Measurements from ENCODE around the gene FLT3.

Gene FLT3

DNA sequence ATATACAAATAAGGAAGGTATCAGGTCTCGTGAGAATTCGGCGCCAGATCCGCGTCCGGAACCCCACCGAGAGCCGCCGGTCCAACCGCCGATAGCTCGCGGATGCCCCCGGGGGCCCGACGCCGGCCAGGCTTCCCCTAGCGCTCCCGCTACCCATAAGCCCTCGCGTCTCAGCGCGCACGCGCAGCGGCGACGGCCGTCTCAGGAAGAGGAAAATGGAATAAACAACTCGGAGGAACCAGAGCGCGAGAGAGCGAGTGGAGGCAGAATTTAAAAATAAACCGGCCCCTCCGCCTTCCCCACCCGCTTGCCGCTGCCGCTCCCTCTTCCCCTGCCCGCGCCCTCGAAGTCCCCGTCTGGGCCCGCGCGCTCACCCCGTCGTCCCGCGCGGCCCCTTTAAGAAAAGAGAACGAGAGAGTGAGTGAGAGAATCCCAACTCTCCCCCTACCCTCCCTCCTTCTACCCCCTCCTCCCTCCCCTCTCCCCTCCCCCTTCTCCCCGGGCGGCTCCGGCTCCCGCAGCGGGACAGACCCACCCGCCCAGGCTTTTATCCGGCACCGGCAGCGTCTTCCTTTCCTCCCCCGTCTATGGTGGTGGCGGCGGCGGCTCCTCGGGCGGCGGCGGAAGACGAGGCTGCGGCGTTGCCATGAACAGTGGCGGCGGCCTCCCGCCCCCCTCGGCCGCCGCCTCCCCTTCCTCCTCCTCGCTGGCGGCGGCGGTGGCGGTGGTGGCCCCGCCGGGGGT, 37.8 kb upstream of the FLT3 start, which contains the start of gene PAN3 (continued):
- TF ChIP-seq, protein P1, sequence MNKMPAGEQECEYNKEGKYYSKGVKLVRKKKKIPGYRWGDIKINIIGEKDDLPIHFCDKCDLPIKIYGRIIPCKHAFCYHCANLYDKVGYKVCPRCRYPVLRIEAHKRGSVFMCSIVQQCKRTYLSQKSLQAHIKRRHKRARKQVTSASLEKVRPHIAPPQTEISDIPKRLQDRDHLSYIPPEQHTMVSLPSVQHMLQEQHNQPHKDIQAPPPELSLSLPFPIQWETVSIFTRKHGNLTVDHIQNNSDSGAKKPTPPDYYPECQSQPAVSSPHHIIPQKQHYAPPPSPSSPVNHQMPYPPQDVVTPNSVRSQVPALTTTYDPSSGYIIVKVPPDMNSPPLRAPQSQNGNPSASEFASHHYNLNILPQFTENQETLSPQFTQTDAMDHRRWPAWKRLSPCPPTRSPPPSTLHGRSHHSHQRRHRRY (tag by site-specific recombination; IDR thresholded peaks at IDR 0.05), result no peak
- TF ChIP-seq ZNF664 (tag by site-specific recombination; IDR thresholded peaks at IDR 0.05) (no peak), PRDM1 (tag by site-specific recombination; IDR thresholded peaks at IDR 0.05) (peak; percentile 56; the same call in 1 of the 2 replicates), ZNF114 (tag by site-specific recombination; IDR thresholded peaks at IDR 0.05) (no peak), ZXDB (tag by site-specific recombination; IDR thresholded peaks at IDR 0.05) (0 out of 2 replicates have a peak, but pooled peaks have one; percentile 31), ZNF596 (tag by site-specific recombination; IDR thresholded peaks at IDR 0.05) (peak; percentile 93), KLF16 (tag by site-specific recombination; IDR thresholded peaks at IDR 0.05) (0 out of 2 replicates have a peak, but pooled peaks have one; percentile 28), BCL11B (tag by site-specific recombination; IDR thresholded peaks at IDR 0.05; ENCODE audit: low read depth) (no peak), ZNF112 (tag by site-specific recombination; IDR thresholded peaks at IDR 0.05) (no peak), ZNF24 (tag by site-specific recombination; IDR thresholded peaks at IDR 0.05) (no peak), HOXA7 (CRISPR knock-in tag; IDR thresholded peaks at IDR 0.05; ENCODE audit: borderline replicate concordance) (no peak), ZNF175 (tag by site-specific recombination; IDR thresholded peaks at IDR 0.05) (no peak), KLF10 (tag by site-specific recombination; IDR thresholded peaks at IDR 0.05) (no peak), ZFHX2 (tag by site-specific recombination; conservative IDR thresholded peaks at IDR 0.05) (no peak), IKZF3 (tag by site-specific recombination; IDR thresholded peaks at IDR 0.05) (no peak)
- TF ChIP-seq, protein P2, sequence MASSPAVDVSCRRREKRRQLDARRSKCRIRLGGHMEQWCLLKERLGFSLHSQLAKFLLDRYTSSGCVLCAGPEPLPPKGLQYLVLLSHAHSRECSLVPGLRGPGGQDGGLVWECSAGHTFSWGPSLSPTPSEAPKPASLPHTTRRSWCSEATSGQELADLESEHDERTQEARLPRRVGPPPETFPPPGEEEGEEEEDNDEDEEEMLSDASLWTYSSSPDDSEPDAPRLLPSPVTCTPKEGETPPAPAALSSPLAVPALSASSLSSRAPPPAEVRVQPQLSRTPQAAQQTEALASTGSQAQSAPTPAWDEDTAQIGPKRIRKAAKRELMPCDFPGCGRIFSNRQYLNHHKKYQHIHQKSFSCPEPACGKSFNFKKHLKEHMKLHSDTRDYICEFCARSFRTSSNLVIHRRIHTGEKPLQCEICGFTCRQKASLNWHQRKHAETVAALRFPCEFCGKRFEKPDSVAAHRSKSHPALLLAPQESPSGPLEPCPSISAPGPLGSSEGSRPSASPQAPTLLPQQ (tag by site-specific recombination; IDR thresholded peaks at IDR 0.05), result peak; percentile 95
- TF ChIP-seq, protein P3, sequence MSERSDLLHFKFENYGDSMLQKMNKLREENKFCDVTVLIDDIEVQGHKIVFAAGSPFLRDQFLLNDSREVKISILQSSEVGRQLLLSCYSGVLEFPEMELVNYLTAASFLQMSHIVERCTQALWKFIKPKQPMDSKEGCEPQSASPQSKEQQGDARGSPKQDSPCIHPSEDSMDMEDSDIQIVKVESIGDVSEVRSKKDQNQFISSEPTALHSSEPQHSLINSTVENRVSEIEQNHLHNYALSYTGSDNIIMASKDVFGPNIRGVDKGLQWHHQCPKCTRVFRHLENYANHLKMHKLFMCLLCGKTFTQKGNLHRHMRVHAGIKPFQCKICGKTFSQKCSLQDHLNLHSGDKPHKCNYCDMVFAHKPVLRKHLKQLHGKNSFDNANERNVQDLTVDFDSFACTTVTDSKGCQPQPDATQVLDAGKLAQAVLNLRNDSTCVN (tag by site-specific recombination; optimal IDR thresholded peaks at IDR 0.05), result peak; percentile 88
- TF ChIP-seq, protein P4, sequence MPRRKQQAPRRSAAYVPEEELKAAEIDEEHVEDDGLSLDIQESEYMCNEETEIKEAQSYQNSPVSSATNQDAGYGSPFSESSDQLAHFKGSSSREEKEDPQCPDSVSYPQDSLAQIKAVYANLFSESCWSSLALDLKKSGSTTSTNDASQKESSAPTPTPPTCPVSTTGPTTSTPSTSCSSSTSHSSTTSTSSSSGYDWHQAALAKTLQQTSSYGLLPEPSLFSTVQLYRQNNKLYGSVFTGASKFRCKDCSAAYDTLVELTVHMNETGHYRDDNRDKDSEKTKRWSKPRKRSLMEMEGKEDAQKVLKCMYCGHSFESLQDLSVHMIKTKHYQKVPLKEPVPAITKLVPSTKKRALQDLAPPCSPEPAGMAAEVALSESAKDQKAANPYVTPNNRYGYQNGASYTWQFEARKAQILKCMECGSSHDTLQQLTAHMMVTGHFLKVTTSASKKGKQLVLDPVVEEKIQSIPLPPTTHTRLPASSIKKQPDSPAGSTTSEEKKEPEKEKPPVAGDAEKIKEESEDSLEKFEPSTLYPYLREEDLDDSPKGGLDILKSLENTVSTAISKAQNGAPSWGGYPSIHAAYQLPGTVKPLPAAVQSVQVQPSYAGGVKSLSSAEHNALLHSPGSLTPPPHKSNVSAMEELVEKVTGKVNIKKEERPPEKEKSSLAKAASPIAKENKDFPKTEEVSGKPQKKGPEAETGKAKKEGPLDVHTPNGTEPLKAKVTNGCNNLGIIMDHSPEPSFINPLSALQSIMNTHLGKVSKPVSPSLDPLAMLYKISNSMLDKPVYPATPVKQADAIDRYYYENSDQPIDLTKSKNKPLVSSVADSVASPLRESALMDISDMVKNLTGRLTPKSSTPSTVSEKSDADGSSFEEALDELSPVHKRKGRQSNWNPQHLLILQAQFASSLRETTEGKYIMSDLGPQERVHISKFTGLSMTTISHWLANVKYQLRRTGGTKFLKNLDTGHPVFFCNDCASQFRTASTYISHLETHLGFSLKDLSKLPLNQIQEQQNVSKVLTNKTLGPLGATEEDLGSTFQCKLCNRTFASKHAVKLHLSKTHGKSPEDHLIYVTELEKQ (tag by site-specific recombination; IDR thresholded peaks at IDR 0.05; ENCODE audit: borderline replicate concordance), result no peak
- TF ChIP-seq, protein P5, sequence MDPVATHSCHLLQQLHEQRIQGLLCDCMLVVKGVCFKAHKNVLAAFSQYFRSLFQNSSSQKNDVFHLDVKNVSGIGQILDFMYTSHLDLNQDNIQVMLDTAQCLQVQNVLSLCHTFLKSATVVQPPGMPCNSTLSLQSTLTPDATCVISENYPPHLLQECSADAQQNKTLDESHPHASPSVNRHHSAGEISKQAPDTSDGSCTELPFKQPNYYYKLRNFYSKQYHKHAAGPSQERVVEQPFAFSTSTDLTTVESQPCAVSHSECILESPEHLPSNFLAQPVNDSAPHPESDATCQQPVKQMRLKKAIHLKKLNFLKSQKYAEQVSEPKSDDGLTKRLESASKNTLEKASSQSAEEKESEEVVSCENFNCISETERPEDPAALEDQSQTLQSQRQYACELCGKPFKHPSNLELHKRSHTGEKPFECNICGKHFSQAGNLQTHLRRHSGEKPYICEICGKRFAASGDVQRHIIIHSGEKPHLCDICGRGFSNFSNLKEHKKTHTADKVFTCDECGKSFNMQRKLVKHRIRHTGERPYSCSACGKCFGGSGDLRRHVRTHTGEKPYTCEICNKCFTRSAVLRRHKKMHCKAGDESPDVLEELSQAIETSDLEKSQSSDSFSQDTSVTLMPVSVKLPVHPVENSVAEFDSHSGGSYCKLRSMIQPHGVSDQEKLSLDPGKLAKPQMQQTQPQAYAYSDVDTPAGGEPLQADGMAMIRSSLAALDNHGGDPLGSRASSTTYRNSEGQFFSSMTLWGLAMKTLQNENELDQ (tag by site-specific recombination; IDR thresholded peaks at IDR 0.05; ENCODE audit: low read depth), result no peak
- TF ChIP-seq, protein P6, sequence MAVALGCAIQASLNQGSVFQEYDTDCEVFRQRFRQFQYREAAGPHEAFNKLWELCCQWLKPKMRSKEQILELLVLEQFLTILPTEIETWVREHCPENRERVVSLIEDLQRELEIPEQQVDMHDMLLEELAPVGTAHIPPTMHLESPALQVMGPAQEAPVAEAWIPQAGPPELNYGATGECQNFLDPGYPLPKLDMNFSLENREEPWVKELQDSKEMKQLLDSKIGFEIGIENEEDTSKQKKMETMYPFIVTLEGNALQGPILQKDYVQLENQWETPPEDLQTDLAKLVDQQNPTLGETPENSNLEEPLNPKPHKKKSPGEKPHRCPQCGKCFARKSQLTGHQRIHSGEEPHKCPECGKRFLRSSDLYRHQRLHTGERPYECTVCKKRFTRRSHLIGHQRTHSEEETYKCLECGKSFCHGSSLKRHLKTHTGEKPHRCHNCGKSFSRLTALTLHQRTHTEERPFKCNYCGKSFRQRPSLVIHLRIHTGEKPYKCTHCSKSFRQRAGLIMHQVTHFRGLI (tag by site-specific recombination; IDR thresholded peaks at IDR 0.05), result no peak
- TF ChIP-seq, protein P7, sequence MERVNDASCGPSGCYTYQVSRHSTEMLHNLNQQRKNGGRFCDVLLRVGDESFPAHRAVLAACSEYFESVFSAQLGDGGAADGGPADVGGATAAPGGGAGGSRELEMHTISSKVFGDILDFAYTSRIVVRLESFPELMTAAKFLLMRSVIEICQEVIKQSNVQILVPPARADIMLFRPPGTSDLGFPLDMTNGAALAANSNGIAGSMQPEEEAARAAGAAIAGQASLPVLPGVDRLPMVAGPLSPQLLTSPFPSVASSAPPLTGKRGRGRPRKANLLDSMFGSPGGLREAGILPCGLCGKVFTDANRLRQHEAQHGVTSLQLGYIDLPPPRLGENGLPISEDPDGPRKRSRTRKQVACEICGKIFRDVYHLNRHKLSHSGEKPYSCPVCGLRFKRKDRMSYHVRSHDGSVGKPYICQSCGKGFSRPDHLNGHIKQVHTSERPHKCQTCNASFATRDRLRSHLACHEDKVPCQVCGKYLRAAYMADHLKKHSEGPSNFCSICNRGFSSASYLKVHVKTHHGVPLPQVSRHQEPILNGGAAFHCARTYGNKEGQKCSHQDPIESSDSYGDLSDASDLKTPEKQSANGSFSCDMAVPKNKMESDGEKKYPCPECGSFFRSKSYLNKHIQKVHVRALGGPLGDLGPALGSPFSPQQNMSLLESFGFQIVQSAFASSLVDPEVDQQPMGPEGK (tag by site-specific recombination; IDR thresholded peaks at IDR 0.05), result peak; percentile 92
